GM23338 (cell line): ENCODE results near the gene SLC4A4. TPM values are rescaled to one million over a fixed set of nuclear protein-coding genes. Genes with fewer than 3 reads are reported as not detected.

Experiments
- ATAC-seq: fragments of 200-7000 bp; cut with Tn5 transposase; 3 replicates; pipeline ENCODE4 v1.9.1; 2020
- DNase-seq: peaks from one replicate; pipeline ENCODE4 v3.0.0-alpha.2; 2015; ENCODE audit warnings: low spot score
- H2AFZ ChIP-seq: fragments of 200-600 bp; sonication (generic); 2 replicates; pipeline ENCODE4 v1.8.0; 2016; ENCODE audit warnings: antibody characterized with exemption, mild to moderate bottlenecking, moderate library complexity
- H3F3A ChIP-seq: fragments of 200-600 bp; sonication (generic); replicated peaks from 2 replicates; pipeline ENCODE4 v1.8.0; 2017; ENCODE audit warnings: antibody characterized with exemption, mixed run types, low read depth
- H3K27ac ChIP-seq: fragments of 200-600 bp; sonication (generic); 2 replicates; pipeline ENCODE4 v1.6.1; 2016; ENCODE audit warnings: low read depth
- H3K27me3 ChIP-seq: fragments of 200-600 bp; sonication (generic); 2 replicates; pipeline ENCODE4 v1.8.0; 2016; ENCODE audit warnings: mild to moderate bottlenecking, mixed run types, moderate library complexity; ENCODE audit not compliant: insufficient read depth
- H3K36me3 ChIP-seq: fragments of 200-600 bp; sonication (generic); 2 replicates; pipeline ENCODE4 v1.8.0; 2016; ENCODE audit warnings: mild to moderate bottlenecking; ENCODE audit not compliant: insufficient read depth
- H3K4me1 ChIP-seq: fragments of 200-600 bp; sonication (generic); 2 replicates; pipeline ENCODE4 v1.8.0; 2016; ENCODE audit warnings: mild to moderate bottlenecking, moderate library complexity; ENCODE audit not compliant: insufficient read depth
- H3K4me2 ChIP-seq: fragments of 200-600 bp; sonication (generic); 2 replicates; pipeline ENCODE4 v1.7.1; 2017; ENCODE audit warnings: mixed run types
- H3K4me3 ChIP-seq: fragments of 200-600 bp; sonication (generic); 2 replicates; pipeline ENCODE4 v1.6.1; 2016; ENCODE audit warnings: mixed run types
- H3K79me2 ChIP-seq: fragments of 200-600 bp; sonication (generic); replicated peaks from 2 replicates; pipeline ENCODE4 v1.8.0; 2017; ENCODE audit warnings: mild to moderate bottlenecking; ENCODE audit not compliant: insufficient read depth
- H3K9me2 ChIP-seq: fragments of 200-600 bp; sonication (generic); 2 replicates; pipeline ENCODE4 v1.8.0; 2017; ENCODE audit not compliant: insufficient read depth
- H4K20me1 ChIP-seq: fragments of 200-600 bp; sonication (generic); replicated peaks from 2 replicates; pipeline ENCODE4 v1.8.0; 2017; ENCODE audit warnings: mild to moderate bottlenecking; ENCODE audit not compliant: insufficient read depth
- H3K27ac Mint-ChIP-seq: 2 replicates; pipeline ENCODE4 v1.8.0; 2020; ENCODE audit warnings: inconsistent platforms, mild to moderate bottlenecking, moderate library complexity, mixed read lengths
- H3K27me3 Mint-ChIP-seq: 3 replicates; pipeline ENCODE4 v1.8.0; 2022; ENCODE audit warnings: low read depth, mild to moderate bottlenecking, moderate library complexity, mixed read lengths, inconsistent platforms; ENCODE audit not compliant: insufficient read depth, poor library complexity
- H3K36me3 Mint-ChIP-seq: 3 replicates; pipeline ENCODE4 v1.8.0; 2021; ENCODE audit warnings: low read depth, mild to moderate bottlenecking, inconsistent platforms, moderate library complexity, mixed read lengths
- H3K4me1 Mint-ChIP-seq: 3 replicates; pipeline ENCODE4 v1.8.0; 2020; ENCODE audit warnings: mild to moderate bottlenecking, inconsistent platforms, mixed read lengths
- H3K4me3 Mint-ChIP-seq: 3 replicates; pipeline ENCODE4 v1.8.0; 2021; ENCODE audit warnings: moderate library complexity, mild to moderate bottlenecking, inconsistent platforms, mixed read lengths
- H3K9me3 Mint-ChIP-seq: 3 replicates; pipeline ENCODE4 v1.8.0; 2020; ENCODE audit warnings: moderate library complexity, mild to moderate bottlenecking, inconsistent platforms, mixed read lengths
- CREB1 ChIP-seq: fragments of 250-450 bp; sonication (Bioruptor Pico); IDR thresholded peaks from 2 replicates; pipeline ENCODE4 v1.5.0; 2020; ENCODE audit warnings: low read depth, mild to moderate bottlenecking, moderate library complexity
- EZH2phosphoT487 ChIP-seq: fragments of 200-600 bp; sonication (generic); IDR thresholded peaks from one replicate; pipeline ENCODE4 v1.8.1; 2018; ENCODE audit warnings: antibody characterized with exemption; ENCODE audit not compliant: unreplicated experiment
- NANOG ChIP-seq: IDR thresholded peaks from 2 replicates; pipeline ENCODE4 v1.6.1; 2016; ENCODE audit warnings: antibody characterized with exemption, borderline replicate concordance
- POLR2AphosphoS5 ChIP-seq: IDR thresholded peaks from 2 replicates; pipeline ENCODE4 v1.6.1; 2016; ENCODE audit warnings: antibody characterized with exemption, low read depth
- ZNF114 ChIP-seq: fragments of 250-450 bp; sonication (Bioruptor Pico); IDR thresholded peaks from 2 replicates; pipeline ENCODE4 v1.5.0; 2020; ENCODE audit warnings: mild to moderate bottlenecking, moderate library complexity
- ZNF331 ChIP-seq: fragments of 250-450 bp; sonication (Bioruptor Pico); IDR thresholded peaks from 2 replicates; pipeline ENCODE4 v1.5.0; 2020; ENCODE audit warnings: low read depth, mild to moderate bottlenecking, moderate library complexity
- polyA plus RNA-seq: library from polyadenylated mRNA; unstranded; fragments of >200 nt; fragmentation: Nextera tagmentation; extraction: Ambion mirVana; gene quantifications from 2 replicates; pipeline ENCODE4 v1.2.1, GENCODE V29; 2016
- total RNA-seq: library from RNA; depleted of rRNA; stranded (reverse); fragments of >200 nt; shearing (Covaris generic); gene quantifications from 2 replicates; pipeline ENCODE4 v1.2.3, GENCODE V29; 2014
- TF ChIP-seq, protein P1 (sequence below): fragments of 250-450 bp; sonication (Bioruptor Pico); IDR thresholded peaks from 2 replicates; pipeline ENCODE4 v1.5.0; 2020; ENCODE audit warnings: mild to moderate bottlenecking, moderate library complexity
- TF ChIP-seq, protein P2 (sequence below): IDR thresholded peaks from 2 replicates; pipeline ENCODE4 v1.6.1; 2016; ENCODE audit warnings: antibody characterized with exemption
- TF ChIP-seq, protein P3 (sequence below): IDR thresholded peaks from one replicate; pipeline ENCODE4 v1.6.1; 2018; ENCODE audit warnings: antibody characterized with exemption; ENCODE audit not compliant: unreplicated experiment

Gene SLC4A4
- total and polyA plus RNA-seq, 2 experiments from 2014 or later: 1.0 to 1.5 TPM

DNA sequence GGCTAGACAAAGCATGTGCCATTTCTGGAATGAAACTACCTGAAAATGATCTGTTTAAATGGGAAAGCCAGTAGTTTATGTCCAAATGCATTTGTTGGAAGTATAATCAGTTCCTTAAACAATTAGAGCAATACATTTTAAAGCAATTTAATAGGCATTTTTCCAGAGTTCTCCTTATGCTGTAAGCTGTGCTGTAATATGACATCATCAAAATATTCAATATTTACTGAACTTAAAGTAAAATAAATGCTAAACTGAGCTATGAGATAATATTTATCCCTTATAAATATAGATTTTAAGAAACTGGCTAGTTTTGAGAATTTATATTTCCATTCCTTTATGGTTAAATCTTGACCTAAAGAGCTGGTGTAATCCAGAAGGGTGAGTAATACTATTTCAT is 7.9 kb downstream of the SLC4A4 start (continued):
- TF ChIP-seq, protein P1, sequence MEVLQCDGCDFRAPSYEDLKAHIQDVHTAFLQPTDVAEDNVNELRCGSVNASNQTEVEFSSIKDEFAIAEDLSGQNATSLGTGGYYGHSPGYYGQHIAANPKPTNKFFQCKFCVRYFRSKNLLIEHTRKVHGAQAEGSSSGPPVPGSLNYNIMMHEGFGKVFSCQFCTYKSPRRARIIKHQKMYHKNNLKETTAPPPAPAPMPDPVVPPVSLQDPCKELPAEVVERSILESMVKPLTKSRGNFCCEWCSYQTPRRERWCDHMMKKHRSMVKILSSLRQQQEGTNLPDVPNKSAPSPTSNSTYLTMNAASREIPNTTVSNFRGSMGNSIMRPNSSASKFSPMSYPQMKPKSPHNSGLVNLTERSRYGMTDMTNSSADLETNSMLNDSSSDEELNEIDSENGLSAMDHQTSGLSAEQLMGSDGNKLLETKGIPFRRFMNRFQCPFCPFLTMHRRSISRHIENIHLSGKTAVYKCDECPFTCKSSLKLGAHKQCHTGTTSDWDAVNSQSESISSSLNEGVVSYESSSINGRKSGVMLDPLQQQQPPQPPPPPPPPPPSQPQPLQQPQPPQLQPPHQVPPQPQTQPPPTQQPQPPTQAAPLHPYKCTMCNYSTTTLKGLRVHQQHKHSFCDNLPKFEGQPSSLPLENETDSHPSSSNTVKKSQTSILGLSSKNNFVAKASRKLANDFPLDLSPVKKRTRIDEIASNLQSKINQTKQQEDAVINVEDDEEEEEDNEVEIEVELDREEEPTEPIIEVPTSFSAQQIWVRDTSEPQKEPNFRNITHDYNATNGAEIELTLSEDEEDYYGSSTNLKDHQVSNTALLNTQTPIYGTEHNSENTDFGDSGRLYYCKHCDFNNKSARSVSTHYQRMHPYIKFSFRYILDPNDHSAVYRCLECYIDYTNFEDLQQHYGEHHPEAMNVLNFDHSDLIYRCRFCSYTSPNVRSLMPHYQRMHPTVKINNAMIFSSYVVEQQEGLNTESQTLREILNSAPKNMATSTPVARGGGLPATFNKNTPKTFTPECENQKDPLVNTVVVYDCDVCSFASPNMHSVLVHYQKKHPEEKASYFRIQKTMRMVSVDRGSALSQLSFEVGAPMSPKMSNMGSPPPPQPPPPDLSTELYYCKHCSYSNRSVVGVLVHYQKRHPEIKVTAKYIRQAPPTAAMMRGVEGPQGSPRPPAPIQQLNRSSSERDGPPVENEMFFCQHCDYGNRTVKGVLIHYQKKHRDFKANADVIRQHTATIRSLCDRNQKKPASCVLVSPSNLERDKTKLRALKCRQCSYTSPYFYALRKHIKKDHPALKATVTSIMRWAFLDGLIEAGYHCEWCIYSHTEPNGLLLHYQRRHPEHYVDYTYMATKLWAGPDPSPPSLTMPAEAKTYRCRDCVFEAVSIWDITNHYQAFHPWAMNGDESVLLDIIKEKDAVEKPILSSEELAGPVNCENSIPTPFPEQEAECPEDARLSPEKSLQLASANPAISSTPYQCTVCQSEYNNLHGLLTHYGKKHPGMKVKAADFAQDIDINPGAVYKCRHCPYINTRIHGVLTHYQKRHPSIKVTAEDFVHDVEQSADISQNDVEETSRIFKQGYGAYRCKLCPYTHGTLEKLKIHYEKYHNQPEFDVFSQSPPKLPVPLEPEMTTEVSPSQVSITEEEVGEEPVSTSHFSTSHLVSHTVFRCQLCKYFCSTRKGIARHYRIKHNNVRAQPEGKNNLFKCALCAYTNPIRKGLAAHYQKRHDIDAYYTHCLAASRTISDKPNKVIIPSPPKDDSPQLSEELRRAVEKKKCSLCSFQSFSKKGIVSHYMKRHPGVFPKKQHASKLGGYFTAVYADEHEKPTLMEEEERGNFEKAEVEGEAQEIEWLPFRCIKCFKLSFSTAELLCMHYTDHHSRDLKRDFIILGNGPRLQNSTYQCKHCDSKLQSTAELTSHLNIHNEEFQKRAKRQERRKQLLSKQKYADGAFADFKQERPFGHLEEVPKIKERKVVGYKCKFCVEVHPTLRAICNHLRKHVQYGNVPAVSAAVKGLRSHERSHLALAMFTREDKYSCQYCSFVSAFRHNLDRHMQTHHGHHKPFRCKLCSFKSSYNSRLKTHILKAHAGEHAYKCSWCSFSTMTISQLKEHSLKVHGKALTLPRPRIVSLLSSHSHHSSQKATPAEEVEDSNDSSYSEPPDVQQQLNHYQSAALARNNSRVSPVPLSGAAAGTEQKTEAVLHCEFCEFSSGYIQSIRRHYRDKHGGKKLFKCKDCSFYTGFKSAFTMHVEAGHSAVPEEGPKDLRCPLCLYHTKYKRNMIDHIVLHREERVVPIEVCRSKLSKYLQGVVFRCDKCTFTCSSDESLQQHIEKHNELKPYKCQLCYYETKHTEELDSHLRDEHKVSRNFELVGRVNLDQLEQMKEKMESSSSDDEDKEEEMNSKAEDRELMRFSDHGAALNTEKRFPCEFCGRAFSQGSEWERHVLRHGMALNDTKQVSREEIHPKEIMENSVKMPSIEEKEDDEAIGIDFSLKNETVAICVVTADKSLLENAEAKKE (CRISPR knock-in tag): no peak
- TF ChIP-seq EZH2phosphoT487 (no peak), POLR2AphosphoS5 (no peak), ZNF331 (CRISPR knock-in tag) (no peak), CREB1 (CRISPR knock-in tag) (no peak), ZNF114 (no peak)
- TF ChIP-seq, protein P2, sequence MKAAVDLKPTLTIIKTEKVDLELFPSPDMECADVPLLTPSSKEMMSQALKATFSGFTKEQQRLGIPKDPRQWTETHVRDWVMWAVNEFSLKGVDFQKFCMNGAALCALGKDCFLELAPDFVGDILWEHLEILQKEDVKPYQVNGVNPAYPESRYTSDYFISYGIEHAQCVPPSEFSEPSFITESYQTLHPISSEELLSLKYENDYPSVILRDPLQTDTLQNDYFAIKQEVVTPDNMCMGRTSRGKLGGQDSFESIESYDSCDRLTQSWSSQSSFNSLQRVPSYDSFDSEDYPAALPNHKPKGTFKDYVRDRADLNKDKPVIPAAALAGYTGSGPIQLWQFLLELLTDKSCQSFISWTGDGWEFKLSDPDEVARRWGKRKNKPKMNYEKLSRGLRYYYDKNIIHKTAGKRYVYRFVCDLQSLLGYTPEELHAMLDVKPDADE: no peak

DNA sequence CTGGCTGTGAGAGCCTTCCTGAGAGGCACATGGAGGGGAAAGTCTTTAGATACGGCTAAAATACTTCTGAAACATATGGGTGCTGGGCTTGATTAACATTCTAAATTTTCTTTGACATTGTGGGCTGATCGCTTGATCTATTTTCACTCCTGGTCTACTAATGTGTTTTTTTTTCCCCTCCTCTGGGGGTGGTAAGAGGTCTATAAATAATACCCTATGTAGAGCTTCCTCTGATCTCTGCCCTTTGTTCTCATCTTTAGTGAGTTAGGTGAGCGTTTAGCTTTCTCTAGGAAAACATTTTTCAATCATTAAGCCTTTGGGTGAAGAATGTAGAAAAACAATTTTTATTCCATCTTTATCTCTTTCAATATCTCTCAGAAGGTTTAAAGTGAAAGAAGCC is 9.8 kb downstream of the SLC4A4 start:
- H3K36me3 ChIP-seq: no peaks in the 10 kb centered on the region
- H3K4me1 ChIP-seq: no peaks in the 10 kb centered on the region
- Mint-ChIP-seq H3K36me3 (no peaks in the 10 kb centered on the region), H3K4me3 (no peak overlapping the region), H3K4me1 (no peaks in the 10 kb centered on the region), H3K27ac (no peak overlapping the region), H3K9me3 (no peaks in the 10 kb centered on the region), H3K27me3 (peaks cover 1% of the 10 kb centered on the region)
- no peak overlapping the region for H3K4me2 ChIP-seq
- no peaks in the 10 kb centered on the region for H3F3A ChIP-seq
- no peak overlapping the region for H2AFZ ChIP-seq
- 0 out of 2 replicates have a peak, but pooled peaks cover 4% of the 10 kb centered on the region for H3K9me2 ChIP-seq
- H3K27me3 ChIP-seq: no peaks in the 10 kb centered on the region
- ATAC-seq (no peak), DNase-seq (no peak)
- H3K27ac ChIP-seq: no peak overlapping the region
- no peak overlapping the region for H3K4me3 ChIP-seq
- no peaks in the 10 kb centered on the region for H4K20me1 ChIP-seq
- no peaks in the 10 kb centered on the region for H3K79me2 ChIP-seq
- TF ChIP-seq, protein P2: no peak
- TF ChIP-seq, protein P3, sequence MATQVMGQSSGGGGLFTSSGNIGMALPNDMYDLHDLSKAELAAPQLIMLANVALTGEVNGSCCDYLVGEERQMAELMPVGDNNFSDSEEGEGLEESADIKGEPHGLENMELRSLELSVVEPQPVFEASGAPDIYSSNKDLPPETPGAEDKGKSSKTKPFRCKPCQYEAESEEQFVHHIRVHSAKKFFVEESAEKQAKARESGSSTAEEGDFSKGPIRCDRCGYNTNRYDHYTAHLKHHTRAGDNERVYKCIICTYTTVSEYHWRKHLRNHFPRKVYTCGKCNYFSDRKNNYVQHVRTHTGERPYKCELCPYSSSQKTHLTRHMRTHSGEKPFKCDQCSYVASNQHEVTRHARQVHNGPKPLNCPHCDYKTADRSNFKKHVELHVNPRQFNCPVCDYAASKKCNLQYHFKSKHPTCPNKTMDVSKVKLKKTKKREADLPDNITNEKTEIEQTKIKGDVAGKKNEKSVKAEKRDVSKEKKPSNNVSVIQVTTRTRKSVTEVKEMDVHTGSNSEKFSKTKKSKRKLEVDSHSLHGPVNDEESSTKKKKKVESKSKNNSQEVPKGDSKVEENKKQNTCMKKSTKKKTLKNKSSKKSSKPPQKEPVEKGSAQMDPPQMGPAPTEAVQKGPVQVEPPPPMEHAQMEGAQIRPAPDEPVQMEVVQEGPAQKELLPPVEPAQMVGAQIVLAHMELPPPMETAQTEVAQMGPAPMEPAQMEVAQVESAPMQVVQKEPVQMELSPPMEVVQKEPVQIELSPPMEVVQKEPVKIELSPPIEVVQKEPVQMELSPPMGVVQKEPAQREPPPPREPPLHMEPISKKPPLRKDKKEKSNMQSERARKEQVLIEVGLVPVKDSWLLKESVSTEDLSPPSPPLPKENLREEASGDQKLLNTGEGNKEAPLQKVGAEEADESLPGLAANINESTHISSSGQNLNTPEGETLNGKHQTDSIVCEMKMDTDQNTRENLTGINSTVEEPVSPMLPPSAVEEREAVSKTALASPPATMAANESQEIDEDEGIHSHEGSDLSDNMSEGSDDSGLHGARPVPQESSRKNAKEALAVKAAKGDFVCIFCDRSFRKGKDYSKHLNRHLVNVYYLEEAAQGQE: no peak
- no peak for TF ChIP-seq NANOG
